Occipital lobe (tissue), 2 donors: Measurements from ENCODE around the gene TUBB2B. TPM values are rescaled to one million over a fixed set of nuclear protein-coding genes. Genes with fewer than 3 reads are reported as not detected.

Experiments used
- DNase-seq: peaks from one replicate; lab custom pipeline; 2025; lab: John Stamatoyannopoulos, UW
- total RNA-seq: library from RNA; depleted of rRNA; stranded (reverse); fragments of >200 nt; gene quantifications from one replicate; pipeline ENCODE4 v1.2.3, GENCODE V29; 2014

The TUBB2B gene
- total RNA-seq, result 4,324 TPM

GRCh38 chr6:3227363-3228045, at the start of gene TUBB2B:
Gene TUBB2B (minus strand): TSS chr6:3227653. CDS start chr6:3227543, 110 bp downstream.
- peak; percentile 35 for DNase-seq

GRCh38 chr6:3277251-3277650, 49.8 kb upstream of the TUBB2B start:
- no peak for DNase-seq

GRCh38 chr6:3276174-3277167, 49.0 kb upstream of the TUBB2B start:
- DNase-seq, result no peak

- no peak for DNase-seq
These were observed 46.5 kb upstream of the TUBB2B start for GRCh38 chr6:3273707-3274521.

GRCh38 chr6:3272911-3273547, 45.6 kb upstream of the TUBB2B start:
- DNase-seq, result no peak

GRCh38 chr6:3271756-3272155, 44.3 kb upstream of the TUBB2B start:
- no peak for DNase-seq

GRCh38 chr6:3270258-3270657, 42.8 kb upstream of the TUBB2B start:
- no peak for DNase-seq

GRCh38 chr6:3269281-3269975, 42.0 kb upstream of the TUBB2B start:
- no peak for DNase-seq

- DNase-seq, result no peak
These were observed 41.2 kb upstream of the TUBB2B start for GRCh38 chr6:3268680-3269079.

- DNase-seq, result no peak
These were observed 39.7 kb upstream of the TUBB2B start for GRCh38 chr6:3267162-3267561.

GRCh38 chr6:3266170-3266569, 38.7 kb upstream of the TUBB2B start:
- DNase-seq, result no peak

- DNase-seq, result no peak
These were observed 38.2 kb upstream of the TUBB2B start for GRCh38 chr6:3265671-3266070.

GRCh38 chr6:3264356-3264755, 36.9 kb upstream of the TUBB2B start:
- no peak for DNase-seq

- no peak for DNase-seq
These were observed 35.6 kb upstream of the TUBB2B start for GRCh38 chr6:3263096-3263495.

- no peak for DNase-seq
These were observed 34.5 kb upstream of the TUBB2B start for GRCh38 chr6:3261921-3262320.

- DNase-seq, result no peak
These were observed 34.0 kb upstream of the TUBB2B start for GRCh38 chr6:3261518-3261820.

GRCh38 chr6:3260772-3261517, 33.5 kb upstream of the TUBB2B start:
- DNase-seq, result no peak

- DNase-seq, result no peak
These were observed 32.8 kb upstream of the TUBB2B start for GRCh38 chr6:3260296-3260695.

- peak; percentile 49 for DNase-seq
These were observed 32.1 kb upstream of the TUBB2B start for GRCh38 chr6:3259491-3259958.
